HG02973 (cell line): ENCODE results near the gene UTF1.

ENCODE experiments used
- ATAC-seq: cut with Tn5 transposase; IDR thresholded peaks from one replicate; pipeline ENCODE4 v1.9.1; 2021; ENCODE audit warnings: moderate library complexity; ENCODE audit not compliant: unreplicated experiment

Gene UTF1

GRCh38 chr10:133196221-133196915 lies 33.6 kb upstream of the UTF1 start:
- ATAC-seq: no peak

- ATAC-seq: no peak
These were observed 32.9 kb upstream of the UTF1 start for GRCh38 chr10:133196936-133197758.

GRCh38 chr10:133197786-133198185 lies 32.2 kb upstream of the UTF1 start:
- ATAC-seq: no peak

GRCh38 chr10:133198206-133198605 lies 31.8 kb upstream of the UTF1 start:
- ATAC-seq: no peak

- ATAC-seq: no peak
These were observed 31.2 kb upstream of the UTF1 start for GRCh38 chr10:133198621-133199487.

- ATAC-seq: no peak
These were observed 30.5 kb upstream of the UTF1 start for GRCh38 chr10:133199488-133199885.

GRCh38 chr10:133199992-133200611 lies 29.9 kb upstream of the UTF1 start:
- ATAC-seq: no peak

GRCh38 chr10:133200621-133201031 lies 29.4 kb upstream of the UTF1 start:
- no peak for ATAC-seq

- no peak for ATAC-seq
These were observed 28.7 kb upstream of the UTF1 start for GRCh38 chr10:133201151-133201947.

GRCh38 chr10:133201948-133202725 lies 27.9 kb upstream of the UTF1 start:
- no peak for ATAC-seq

GRCh38 chr10:133202778-133203651 lies 27.0 kb upstream of the UTF1 start:
- ATAC-seq: no peak

- no peak for ATAC-seq
These were observed 26.3 kb upstream of the UTF1 start for GRCh38 chr10:133203652-133204195.

GRCh38 chr10:133204226-133205015 lies 25.6 kb upstream of the UTF1 start:
- ATAC-seq: no peak

GRCh38 chr10:133205146-133205545 lies 24.9 kb upstream of the UTF1 start:
- no peak for ATAC-seq

GRCh38 chr10:133206356-133207040 lies 23.5 kb upstream of the UTF1 start:
- ATAC-seq: no peak

- no peak for ATAC-seq
These were observed 22.9 kb upstream of the UTF1 start for GRCh38 chr10:133207041-133207600.
